Astrocyte (in vitro differentiated cells and primary cell): Measurements from ENCODE around the gene PLEKHA6.

Experiments
- EZH2 ChIP-seq: IDR thresholded peaks from 2 replicates; pipeline ENCODE4 v1.6.1; 2012; ENCODE audit warnings: mild to moderate bottlenecking, low read length, inconsistent platforms; ENCODE audit not compliant: insufficient read depth
- TF ChIP-seq, protein P1 (sequence below): IDR thresholded peaks from 2 replicates; pipeline ENCODE4 v1.5.1; 2011; ENCODE audit warnings: low read depth, mild to moderate bottlenecking, inconsistent platforms, low read length, moderate library complexity; ENCODE audit not compliant: insufficient read depth

DNA sequence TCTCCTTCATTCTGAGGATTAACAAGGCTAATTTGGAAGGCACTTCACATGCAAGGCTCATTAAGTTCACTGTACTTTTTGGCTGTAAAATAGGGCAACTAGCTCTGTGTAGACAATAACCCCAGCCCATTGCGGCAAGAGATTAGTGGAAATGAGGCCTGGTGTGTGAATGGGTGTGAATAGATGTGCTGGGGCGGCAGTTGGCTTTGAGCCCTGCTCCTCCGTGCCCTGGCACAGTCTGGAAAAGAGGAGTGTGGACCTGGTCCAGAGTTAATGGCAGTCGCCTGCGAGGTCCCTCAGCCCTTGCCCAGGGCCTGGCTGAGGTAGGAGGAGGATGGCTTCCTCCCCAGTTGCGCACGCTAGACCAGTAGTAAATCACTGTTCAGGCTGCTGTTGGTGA, 168.3 kb downstream of the PLEKHA6 start:
- TF ChIP-seq, protein P1, sequence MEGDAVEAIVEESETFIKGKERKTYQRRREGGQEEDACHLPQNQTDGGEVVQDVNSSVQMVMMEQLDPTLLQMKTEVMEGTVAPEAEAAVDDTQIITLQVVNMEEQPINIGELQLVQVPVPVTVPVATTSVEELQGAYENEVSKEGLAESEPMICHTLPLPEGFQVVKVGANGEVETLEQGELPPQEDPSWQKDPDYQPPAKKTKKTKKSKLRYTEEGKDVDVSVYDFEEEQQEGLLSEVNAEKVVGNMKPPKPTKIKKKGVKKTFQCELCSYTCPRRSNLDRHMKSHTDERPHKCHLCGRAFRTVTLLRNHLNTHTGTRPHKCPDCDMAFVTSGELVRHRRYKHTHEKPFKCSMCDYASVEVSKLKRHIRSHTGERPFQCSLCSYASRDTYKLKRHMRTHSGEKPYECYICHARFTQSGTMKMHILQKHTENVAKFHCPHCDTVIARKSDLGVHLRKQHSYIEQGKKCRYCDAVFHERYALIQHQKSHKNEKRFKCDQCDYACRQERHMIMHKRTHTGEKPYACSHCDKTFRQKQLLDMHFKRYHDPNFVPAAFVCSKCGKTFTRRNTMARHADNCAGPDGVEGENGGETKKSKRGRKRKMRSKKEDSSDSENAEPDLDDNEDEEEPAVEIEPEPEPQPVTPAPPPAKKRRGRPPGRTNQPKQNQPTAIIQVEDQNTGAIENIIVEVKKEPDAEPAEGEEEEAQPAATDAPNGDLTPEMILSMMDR = no peak
- no peak for TF ChIP-seq EZH2
